Middle frontal gyrus (tissue), 1 donor: ENCODE measurements around the gene GTSE1.
"Not testable (repeated sequence)": the region's sequence is repeated elsewhere in the genome, so short reads cannot be mapped to it uniquely, and the experiment has no call there.

Source experiments
- DNase-seq: peaks from one replicate; pipeline ENCODE4 v3.0.0-alpha.2; 2015; ENCODE audit warnings: low spot score; ENCODE audit errors: extremely low spot score

Gene GTSE1, protein sequence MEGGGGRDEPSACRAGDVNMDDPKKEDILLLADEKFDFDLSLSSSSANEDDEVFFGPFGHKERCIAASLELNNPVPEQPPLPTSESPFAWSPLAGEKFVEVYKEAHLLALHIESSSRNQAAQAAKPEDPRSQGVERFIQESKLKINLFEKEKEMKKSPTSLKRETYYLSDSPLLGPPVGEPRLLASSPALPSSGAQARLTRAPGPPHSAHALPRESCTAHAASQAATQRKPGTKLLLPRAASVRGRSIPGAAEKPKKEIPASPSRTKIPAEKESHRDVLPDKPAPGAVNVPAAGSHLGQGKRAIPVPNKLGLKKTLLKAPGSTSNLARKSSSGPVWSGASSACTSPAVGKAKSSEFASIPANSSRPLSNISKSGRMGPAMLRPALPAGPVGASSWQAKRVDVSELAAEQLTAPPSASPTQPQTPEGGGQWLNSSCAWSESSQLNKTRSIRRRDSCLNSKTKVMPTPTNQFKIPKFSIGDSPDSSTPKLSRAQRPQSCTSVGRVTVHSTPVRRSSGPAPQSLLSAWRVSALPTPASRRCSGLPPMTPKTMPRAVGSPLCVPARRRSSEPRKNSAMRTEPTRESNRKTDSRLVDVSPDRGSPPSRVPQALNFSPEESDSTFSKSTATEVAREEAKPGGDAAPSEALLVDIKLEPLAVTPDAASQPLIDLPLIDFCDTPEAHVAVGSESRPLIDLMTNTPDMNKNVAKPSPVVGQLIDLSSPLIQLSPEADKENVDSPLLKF

DNA sequence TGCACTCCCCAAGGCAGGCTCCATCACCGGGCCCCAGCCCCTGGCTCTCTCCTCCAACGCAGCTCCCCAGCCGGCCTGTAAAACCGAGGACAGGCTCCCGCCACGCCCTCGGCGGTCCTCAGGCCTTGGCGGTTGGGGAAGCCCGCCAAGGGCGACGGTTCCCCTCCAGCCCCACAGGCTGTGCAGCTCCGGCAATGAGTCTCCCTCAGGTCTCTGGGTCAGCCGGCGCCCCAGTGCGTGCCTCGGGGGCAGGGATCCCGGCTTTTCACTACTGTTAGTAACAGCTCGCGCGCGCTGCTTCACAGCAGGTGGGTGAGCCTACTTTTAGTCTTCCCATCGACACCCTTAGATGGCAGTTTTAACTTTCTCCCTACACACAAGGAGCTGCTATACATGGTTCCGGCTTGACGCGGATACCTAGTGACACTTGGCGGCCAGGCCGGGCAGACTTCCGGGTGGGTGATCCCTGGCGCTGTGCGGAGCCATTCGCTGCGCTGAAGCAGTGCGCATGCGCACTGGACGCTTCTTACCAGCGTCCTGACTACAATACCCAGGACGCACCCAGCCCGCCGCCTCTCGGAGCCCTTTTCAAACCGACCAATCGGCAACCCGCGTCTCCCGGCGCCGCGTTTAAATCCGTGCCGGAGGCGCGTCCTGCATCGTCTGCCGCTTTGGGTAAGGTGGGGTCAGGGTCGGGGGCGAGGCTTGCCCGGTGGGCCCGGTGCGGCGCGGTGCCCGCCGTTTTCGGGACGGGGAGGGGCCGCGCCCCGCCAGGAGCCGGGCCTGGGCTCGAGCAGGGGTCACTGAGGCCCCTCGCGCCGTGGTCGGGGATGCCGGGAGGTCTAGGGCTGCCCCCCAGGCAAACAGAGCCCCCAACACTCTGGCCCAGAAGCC lies at the start of gene GTSE1:
Gene GTSE1 (plus strand): TSS at position 614 of the 894 bp plus-strand sequence. CDS start 531 bp downstream, outside the sequence.
- peak; percentile 95 for DNase-seq

DNA sequence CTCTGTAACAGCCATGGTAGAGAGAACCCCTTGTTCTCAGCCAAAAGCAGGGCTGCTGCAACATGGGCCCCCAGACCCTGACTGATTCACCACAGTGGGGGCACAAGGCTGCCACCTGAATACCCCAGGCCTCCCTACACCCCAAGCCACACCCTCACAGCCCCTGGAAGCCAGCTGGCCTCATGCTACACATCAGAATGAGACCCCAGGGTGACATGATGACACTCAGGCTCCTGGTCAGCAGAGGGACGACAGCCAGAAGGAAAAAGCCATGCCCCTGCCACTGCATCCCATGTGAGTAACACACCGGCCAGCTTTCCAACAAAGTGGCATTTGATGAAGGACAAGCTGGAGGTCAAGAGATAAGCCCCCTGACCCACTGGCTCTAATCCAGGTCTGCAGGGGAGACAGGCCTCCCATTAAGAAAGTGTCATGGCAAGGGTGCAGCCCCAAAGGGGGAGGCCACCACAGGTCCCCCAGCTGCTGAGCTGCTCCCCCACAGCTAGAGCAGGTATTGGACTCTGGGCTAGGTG lies 49.2 kb upstream of the GTSE1 start:
- no peak for DNase-seq

DNA sequence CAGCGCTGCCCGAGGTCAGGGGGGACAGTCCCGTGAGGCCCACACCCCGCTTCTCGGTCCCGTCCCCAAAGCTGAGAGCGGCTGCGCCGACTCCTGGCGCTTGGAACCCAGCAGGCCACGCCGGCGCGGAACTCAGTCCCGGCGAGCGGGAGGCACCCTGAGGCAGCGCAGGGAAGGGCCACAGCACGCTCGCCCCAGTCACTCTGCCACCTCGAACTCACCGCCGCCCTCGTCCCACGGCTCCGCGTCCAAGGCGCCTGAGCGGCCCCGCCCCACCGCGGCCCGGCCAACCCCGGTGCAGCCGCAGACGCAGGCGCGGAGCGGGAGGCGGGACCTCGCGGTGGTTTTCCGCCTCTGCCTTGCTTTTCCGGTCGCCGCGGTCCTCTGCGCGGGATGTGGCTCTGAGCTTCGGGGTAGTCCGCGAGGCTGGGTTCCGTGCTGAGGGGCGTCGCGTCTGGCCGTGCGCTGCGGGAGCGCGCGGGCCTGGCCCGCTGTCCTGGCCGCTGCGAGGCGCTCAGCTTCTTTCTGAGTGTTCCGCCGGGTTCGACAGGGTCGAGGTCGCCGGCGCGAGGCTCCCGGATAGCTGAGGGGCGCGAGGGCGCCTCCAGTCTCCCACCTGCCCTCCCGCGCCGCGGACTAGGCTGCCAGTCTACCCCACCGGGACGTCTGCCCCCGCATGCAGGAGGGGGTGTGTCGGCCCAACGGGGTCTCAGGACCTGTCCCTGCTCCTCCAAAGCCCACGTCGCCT lies 46.5 kb upstream of the GTSE1 start, which contains the start of gene CDPF1:
Gene CDPF1 (minus strand): TSS at position 259 of the 748 bp plus-strand sequence. CDS start 2,009 bp downstream, outside the sequence.
- peak; percentile 79 for DNase-seq

DNA sequence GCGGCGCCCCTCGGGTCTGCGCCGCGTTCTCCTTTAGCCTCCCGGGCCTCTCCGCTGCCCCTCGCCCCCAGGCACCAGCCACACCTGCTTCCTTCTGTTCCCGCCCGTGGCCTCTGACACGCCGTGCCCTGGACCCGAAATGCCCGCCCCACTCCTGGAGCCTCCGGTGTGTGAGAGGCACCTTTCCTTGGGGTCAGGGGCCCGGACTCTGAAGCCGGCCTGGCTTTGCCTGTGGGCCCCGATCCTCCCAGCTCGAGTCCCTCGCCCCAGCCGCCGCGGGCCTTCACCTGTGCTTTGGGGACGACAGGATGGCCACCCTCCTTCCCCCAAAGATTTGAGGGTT lies 45.9 kb upstream of the GTSE1 start:
- DNase-seq = no peak

DNA sequence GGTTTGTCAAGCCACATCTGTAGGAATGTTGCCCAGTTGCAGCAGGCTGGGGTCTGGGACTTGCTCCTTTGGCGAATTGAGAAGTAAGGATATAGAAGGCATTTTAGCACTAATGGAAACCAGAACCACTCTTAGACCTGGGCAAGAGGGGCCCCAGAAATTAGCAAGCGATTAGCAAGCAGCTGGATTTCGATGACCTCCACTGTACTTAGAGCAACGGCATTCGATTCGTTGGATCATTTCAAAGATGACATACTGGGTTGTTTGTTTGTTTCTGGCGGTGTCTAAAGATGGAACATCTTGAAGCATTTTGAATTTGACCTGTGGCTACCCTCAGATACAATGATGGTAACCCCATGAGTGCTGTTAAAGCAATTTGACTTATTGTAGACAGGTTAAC lies 45.4 kb upstream of the GTSE1 start:
- DNase-seq = no peak

DNA sequence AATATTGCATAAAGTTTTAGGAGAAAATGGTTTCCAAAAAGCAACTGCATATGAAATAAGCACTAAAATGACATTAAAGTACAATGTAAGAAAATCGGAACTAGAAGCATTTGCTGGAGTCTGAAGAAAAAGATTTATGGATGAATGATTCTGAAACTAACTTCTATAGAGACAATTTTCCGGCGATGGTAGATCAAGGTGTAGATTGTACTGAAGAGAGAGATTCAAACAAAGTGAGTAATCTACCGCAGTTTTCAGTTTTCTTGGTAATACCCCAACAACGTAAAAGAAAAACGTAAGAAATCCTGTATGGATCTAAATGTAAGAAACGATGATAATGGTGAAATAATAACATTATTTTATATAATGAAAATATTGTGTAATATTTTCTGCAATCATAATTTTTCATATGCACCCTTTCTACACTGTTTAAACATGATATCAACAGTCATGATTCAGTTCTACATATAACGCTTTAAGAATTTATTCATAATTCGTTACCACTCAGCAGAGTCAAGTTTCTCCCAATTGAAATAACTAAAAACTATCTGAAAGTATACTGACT lies 44.8 kb upstream of the GTSE1 start:
- DNase-seq = no peak

DNA sequence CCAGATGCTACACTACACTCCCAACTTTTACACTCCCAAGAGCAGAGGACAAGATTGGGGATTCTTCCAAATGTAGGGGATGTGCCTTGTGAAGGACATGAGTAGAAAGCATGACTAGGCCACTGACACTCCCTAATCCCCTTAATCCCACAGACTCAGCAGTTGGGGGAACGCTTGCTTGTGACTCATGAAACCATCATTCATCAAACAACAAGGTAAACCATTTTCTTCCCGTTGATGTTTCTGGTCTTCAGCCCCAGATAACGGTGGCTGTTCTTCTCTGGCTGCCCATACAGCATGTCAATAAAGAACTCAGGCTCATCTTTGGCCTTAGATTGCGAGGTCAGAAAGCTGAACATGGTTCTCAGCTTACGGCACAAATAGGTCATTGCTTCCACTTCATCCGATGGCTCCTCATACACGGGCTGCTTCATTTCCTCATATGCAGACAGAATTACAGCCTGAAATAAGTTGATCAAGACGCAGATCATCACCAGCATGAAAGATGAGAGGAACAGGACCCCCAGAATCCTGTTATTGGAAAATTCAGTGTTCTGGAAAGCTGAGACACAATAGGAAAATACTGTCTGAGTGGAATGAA lies 40.2 kb upstream of the GTSE1 start:
- no peak for DNase-seq

DNA sequence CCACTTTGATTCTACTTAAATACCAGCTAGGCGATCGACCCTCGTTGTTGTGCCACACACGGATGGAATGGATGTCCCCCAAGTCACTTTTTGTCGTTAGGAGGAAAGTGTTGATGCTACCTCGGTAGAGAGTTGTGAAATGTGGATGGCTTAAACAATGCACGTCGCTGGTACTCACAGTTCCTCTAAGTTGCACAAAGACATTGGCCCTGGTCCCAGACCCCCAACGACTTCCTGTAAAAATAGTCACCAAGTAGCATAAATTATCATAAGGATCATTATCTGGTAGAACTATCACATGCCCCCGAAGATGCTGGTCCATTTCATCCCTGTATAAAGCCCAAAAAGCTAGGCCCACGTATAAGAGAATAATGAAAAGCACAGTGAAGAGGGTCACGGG lies 37.3 kb upstream of the GTSE1 start:
- DNase-seq = no peak

DNA sequence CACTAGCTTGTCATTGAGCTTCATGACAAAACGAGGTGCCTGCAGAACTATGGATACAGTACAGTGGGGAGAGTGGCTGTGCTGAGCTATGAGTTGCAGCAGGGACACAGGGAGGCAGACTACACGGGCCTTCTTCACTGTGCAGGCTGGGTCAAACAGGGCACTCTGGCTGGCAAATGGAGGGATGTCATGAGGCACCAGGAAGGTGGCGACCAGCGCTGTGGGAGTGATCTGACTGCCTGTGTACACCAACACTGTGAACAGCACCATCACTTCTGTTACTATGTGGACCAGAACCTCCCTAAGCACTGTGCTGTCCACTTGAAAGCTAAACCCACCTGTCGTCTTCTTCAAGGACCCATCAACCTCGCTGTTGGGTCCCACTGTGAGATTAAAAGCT lies 36.6 kb upstream of the GTSE1 start:
- no peak for DNase-seq

DNA sequence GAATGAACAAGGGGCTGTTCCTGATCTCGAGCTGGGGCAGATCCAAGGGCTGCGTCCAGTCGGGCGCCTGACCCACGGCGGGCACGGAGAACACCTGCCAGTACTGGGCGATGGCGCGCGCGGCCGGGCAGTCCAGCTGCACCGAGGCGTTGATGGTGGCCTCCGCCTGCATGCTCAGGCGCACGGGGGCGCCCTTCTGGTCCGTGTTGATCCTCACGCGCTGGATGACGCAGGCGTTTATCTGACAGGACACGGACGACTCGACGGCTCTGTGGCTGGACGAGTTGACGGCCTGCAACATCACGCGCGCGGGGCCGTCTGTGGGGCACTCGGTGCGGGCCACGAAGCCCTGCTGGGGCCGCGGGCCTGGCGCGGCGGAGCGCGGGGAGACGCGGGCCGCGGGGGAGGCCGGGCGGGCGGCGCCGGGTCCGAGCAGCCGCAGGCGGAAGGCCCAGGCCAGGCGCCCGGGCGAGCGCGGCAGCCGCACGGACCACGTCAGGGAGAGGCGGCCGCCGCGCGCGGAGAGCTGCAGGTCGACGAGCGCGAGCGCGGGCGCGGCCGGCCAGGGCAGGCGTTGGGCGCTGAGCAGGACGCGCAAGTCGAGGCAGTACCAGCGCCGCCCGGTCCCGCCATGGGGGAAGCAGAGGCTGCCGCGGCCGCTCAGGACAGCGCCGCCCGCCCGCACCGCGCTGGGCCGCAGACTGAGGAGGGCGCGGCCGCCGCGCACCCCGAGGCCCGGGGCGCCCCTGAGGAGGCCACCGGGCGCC lies 34.0 kb upstream of the GTSE1 start:
- no peak for DNase-seq

DNA sequence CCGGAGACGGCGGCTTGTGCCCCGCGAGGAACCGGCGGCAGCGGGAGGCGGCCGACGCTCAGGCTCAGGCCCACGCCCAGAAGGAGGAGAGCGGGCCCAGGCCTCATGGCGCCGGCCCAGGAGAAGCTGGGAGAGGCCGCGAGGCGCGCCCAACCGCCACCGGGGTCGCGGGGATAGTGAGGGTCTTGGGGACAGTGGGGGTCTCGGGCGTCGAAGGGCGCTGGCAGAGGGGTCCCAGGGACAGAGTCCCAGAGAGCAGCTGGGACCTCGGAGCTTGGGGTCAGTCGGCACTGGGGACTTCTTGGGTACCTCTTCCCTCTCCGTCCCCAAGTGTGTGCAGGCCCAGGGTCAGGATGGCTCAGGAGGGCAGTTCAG lies 33.5 kb upstream of the GTSE1 start, which contains the start of gene PKDREJ:
Gene PKDREJ (minus strand): TSS at position 128 of the 375 bp plus-strand sequence. CDS start 21 bp downstream, at position 107.
- no peak for DNase-seq

DNA sequence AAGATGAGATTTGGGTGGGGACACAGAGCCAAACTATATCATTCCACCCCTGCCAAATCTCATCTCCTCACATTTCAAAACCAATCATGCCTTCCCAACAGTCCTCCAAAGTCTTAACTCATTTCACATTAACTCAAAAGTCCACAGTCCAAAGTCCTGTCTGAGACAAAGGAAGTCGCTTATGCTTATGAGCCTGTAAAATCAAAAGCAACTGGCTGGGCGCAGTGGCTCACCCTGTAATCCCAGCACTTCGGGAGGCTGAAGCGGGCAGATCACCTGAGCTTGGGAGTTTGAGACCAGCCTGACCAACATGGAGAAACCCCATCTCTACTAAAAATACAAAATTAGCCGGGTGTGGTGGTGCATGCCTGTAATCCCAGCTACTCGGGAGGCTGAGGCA lies 32.1 kb upstream of the GTSE1 start:
- not testable (repeated sequence) for DNase-seq

DNA sequence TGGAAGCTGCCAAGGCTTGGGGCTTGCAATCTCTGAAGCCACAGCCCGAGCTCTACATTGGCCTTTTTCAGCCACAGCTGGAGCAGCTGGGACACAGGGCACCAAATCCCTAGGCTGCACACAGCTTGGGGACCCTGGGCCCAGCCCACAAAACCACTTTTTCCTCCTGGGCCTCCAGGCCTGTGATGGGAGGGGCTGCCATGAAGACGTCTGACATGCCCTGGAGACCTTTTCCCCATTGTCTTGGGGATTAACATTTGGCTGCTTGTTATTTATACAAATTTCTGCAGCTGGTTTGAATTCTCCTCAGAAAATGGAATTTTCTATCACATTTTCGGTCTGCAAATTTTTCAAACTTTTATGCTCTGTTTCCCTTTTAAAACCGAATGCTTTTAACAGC lies 31.0 kb upstream of the GTSE1 start:
- DNase-seq = not testable (repeated sequence)

DNA sequence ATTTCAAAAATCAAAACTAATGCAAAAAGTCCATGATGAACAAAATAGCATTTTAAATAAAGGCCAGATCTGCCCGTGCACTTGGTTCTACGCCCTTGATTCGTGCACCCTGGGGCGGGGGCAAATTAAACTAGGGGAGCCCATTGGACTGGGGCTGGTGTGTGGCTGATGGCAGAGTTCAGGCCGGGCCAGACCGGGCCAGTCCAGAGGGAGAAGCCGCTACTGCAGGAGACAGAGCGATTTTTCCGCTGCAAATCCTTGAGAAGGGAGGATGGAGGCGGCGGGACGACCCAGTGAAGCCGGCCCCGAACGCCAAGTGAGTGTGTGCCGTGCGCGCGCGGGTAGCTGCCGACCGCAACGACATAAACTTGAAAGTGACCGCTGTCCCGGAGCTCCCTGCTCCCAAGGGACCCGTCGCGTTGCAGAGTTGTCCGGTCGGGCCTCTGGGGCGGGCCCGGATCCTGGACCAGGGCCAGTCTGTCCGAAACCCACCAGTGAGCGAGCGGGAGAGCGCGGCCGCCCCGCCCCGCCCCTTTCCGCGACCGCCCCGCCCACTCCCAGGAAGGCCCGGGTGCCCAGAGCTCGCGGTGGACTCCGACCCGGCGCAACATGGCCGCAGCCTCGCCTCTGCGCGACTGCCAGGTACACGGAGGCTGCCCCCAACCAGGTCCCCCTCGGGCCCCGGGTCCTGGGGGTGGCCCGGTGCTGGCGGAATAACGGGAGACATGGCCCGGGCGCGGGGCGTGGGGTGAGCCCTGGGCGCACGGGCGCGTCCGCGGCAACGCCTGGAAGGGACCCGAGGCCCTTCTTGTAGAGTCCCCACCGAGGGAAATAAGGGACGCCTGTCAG lies 29.0 kb upstream of the GTSE1 start, which contains the start of gene TTC38:
Gene TTC38 (plus strand): TSS at position 578 of the 849 bp plus-strand sequence. CDS start 32 bp downstream, at position 610.
- peak; percentile 47 for DNase-seq

DNA sequence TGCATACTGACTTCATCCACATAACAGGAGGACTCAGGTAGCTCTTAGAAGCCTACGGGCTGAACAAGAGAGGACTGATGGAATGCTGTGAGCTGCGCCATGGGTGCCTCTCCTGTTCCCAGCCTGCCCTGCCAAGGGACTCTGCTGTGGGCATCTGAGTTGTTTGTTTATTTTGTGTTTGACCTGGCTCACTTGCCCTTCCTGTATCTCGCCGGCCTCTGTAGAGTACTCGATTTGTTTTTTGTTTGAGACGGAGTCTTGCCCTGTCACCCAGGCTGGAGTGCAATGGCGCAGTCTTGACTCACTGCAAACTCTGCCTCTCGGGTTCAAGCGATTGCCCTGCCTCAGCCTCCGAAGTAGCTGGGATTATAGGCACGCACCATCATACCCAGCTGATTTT lies 27.1 kb upstream of the GTSE1 start:
- DNase-seq = no peak

DNA sequence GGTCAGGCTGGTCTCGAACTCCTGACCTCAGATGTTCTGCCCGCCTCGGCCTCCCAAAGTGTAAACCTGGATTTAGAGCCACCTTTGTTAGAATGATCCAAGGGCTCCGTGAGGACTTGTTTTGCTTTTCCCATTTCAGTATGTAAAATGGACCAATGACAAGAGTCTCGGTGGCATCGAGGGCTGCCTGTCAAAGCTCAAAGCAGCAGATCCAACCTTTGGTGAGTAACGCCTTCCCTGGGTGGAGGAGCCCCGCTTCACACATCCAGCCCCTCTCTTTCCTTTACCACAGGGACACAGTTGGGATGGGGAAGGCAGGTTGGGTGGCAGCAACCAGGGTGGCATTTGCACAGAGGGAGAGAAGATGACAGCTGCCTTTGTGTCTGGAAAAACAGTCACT lies 24.5 kb upstream of the GTSE1 start:
- DNase-seq = no peak

DNA sequence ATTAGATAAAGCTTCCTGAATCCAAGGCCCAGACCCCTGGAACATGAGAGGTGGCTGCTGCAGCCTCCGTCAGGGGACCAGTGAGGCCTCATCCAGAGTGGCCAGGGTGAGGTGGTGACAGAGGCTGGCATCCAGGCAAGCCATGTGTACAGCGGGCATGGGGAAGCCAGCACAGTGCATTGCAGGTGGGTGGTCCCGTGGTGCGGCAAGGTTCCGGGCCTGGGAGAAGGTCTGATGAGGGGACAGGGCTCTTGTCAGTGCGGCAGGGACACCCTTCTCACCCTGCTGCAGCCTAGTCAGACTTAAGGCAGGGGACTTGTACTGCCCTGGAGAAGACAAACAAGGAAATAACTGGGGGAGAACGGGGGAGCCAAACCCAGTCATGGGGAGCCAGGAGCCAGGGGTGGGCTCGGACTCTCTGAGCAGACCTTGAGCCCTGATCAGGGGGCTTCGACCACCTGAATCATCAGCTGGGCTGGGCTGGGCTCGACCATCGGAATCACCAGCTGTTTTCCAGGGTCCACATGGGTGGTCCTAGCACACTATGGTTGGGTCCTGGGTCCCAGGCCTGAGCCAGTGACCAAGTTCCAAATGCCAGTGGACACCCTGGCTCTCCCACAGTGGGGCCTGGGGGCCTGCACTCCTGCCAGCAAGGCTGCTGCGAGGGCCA lies 23.8 kb upstream of the GTSE1 start:
- no peak for DNase-seq
